HepG2 (cell line): ENCODE data around the gene PNO1. TPM values are rescaled to one million over a fixed set of nuclear protein-coding genes. Genes with fewer than 3 reads are reported as not detected.

ENCODE experiments used
- ELF1 ChIP-seq: sonication (generic); formaldehyde crosslinking; IDR thresholded peaks from 2 replicates; pipeline ENCODE4 v1.4.0; 2020; ENCODE audit warnings: missing genetic modification reagents
- FOXJ3 ChIP-seq: sonication (generic); formaldehyde crosslinking; IDR thresholded peaks from 2 replicates; pipeline ENCODE4 v1.4.0; 2020; ENCODE audit warnings: missing genetic modification reagents, mild to moderate bottlenecking, borderline replicate concordance
- MED1 ChIP-seq: sonication (generic); formaldehyde crosslinking; IDR thresholded peaks from 2 replicates; pipeline ENCODE4 v1.4.0; 2020; ENCODE audit warnings: missing genetic modification reagents
- PPARG ChIP-seq: conservative IDR thresholded peaks from 2 replicates; pipeline ENCODE4 v1.6.1; 2016; ENCODE audit warnings: missing biosample characterization, missing genetic modification reagents
- ZFAT ChIP-seq: sonication (generic); formaldehyde crosslinking; conservative IDR thresholded peaks from 2 replicates; pipeline ENCODE4 v1.8.1; 2023; ENCODE audit warnings: missing genetic modification reagents, inconsistent platforms
- ZNF562 ChIP-seq: sonication (generic); formaldehyde crosslinking; IDR thresholded peaks from 2 replicates; pipeline ENCODE4 v1.8.0; 2022; ENCODE audit warnings: missing genetic modification reagents, borderline replicate concordance
- ZNF646 ChIP-seq: sonication (generic); formaldehyde crosslinking; IDR thresholded peaks from 2 replicates; pipeline ENCODE4 v1.9.0; 2021; ENCODE audit warnings: mild to moderate bottlenecking, missing genetic modification reagents
- polyA plus RNA-seq, 8 experiments: library from polyadenylated mRNA; depleted of rRNA in 3 of 8; stranded (reverse) in 7 of 8; unstranded in 1 of 8; fragments of >200 nt; fragmentation: Illumina TruSeq in 4 of 8; extraction: Trizol in 4 of 8; gene quantifications; 2 replicates each; pipeline versions ENCODE4 v1.2.1 to v1.2.3, GENCODE V29; 2011 to 2016; ENCODE audit warnings: low read depth in 4 of 8, missing spikeins in 1 of 8, mixed read lengths in 1 of 8; ENCODE audit not compliant: insufficient read depth in 1 of 8
- total RNA-seq, 5 experiments: library from RNA; depleted of rRNA; stranded (reverse); fragments of >200 nt; fragmentation: Illumina TruSeq; extraction: Trizol; gene quantifications; 2 replicates each; pipeline ENCODE4 v1.2.3, GENCODE V29; 2016; ENCODE audit warnings: low read depth in 1 of 5

The PNO1 gene
- total and polyA plus RNA-seq, 2 of the 13 experiments (the other 11 are each of a cell fraction or from before 2014, with no cell fraction given): 12.8 to 48.5 TPM

- TF ChIP-seq ZNF646 (no peak), ZFAT (CRISPR knock-in tag) (no peak), ELF1 (no peak), PPARG (CRISPR knock-in tag) (no peak), ZNF562 (no peak), FOXJ3 (CRISPR knock-in tag) (no peak), MED1 (CRISPR knock-in tag) (no peak)
Observed at GRCh38 chr2:68135448-68136320, 22.0 kb upstream of the PNO1 start (continued).
